Measurements from ENCODE around the gene PHC2.
A peak's percentile ranks its signal among the peaks of the same experiment; 100 is the strongest.

The PHC2 gene

DNA sequence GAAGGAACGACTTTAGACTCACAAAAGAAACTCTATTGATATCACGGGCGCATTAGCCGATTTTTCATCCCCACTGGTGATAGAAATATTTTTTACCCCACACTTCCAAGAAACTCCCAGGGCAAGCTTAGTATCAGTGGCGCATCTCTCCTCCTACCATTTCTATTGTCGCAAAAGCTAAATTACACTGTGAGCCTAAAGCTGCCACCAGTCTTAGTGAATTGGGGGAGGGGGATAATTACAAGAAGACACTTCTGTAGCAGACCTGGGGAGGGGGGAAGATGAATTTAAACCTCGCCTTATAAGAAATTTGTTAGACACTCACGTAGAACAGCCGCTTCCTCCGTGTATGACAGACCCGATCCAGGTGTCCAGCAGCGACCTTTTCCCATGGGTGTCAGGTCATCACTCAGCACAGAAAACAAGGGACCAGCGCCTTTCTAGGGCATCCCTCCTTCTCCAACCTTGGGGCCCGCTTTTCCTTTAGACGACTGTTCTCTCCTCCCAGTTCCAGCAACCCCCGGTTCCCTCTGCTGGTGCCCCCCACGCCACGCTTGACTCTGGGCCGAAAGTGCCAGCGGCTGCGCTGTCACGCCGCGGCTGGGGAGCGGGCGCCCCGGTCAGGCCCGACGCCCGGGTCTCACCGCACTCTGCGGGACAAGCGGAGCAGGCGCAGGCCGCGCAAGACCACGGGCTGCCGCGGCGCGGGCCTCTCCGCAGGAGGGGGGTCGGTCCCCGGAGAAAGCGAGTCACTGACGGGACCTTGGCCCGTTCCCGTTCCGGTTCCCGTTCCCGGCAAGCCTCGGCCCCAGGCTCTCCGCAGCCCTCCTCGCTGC lies 821 bp downstream of the PHC2 start:
- TF ChIP-seq ZFX (IDR thresholded peaks at IDR 0.05; ENCODE audit: borderline replicate concordance) = no peak
- TF ChIP-seq, protein P1, sequence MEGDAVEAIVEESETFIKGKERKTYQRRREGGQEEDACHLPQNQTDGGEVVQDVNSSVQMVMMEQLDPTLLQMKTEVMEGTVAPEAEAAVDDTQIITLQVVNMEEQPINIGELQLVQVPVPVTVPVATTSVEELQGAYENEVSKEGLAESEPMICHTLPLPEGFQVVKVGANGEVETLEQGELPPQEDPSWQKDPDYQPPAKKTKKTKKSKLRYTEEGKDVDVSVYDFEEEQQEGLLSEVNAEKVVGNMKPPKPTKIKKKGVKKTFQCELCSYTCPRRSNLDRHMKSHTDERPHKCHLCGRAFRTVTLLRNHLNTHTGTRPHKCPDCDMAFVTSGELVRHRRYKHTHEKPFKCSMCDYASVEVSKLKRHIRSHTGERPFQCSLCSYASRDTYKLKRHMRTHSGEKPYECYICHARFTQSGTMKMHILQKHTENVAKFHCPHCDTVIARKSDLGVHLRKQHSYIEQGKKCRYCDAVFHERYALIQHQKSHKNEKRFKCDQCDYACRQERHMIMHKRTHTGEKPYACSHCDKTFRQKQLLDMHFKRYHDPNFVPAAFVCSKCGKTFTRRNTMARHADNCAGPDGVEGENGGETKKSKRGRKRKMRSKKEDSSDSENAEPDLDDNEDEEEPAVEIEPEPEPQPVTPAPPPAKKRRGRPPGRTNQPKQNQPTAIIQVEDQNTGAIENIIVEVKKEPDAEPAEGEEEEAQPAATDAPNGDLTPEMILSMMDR (IDR thresholded peaks at IDR 0.05) = no peak
- no peak overlapping the region for H3K27ac ChIP-seq

- TF ChIP-seq, protein P1 (IDR thresholded peaks at IDR 0.05) = no peak
- no peak for TF ChIP-seq ZFX (IDR thresholded peaks at IDR 0.05; ENCODE audit: borderline replicate concordance)
- no peak overlapping the region for H3K27ac ChIP-seq
Observed at GRCh38 chr1:33429332-33429731, 1.6 kb downstream of the PHC2 start.

GRCh38 chr1:33428661-33429060 lies 2.2 kb downstream of the PHC2 start:
- no peak for TF ChIP-seq ZFX (IDR thresholded peaks at IDR 0.05; ENCODE audit: borderline replicate concordance)
- TF ChIP-seq, protein P1 (IDR thresholded peaks at IDR 0.05) = no peak
- no peak overlapping the region for H3K27ac ChIP-seq

- no peak overlapping the region for H3K27ac ChIP-seq
- TF ChIP-seq, protein P1 (IDR thresholded peaks at IDR 0.05) = no peak
- TF ChIP-seq ZFX (IDR thresholded peaks at IDR 0.05; ENCODE audit: borderline replicate concordance) = no peak
Observed at GRCh38 chr1:33426916-33427315, 4.0 kb downstream of the PHC2 start.

DNA sequence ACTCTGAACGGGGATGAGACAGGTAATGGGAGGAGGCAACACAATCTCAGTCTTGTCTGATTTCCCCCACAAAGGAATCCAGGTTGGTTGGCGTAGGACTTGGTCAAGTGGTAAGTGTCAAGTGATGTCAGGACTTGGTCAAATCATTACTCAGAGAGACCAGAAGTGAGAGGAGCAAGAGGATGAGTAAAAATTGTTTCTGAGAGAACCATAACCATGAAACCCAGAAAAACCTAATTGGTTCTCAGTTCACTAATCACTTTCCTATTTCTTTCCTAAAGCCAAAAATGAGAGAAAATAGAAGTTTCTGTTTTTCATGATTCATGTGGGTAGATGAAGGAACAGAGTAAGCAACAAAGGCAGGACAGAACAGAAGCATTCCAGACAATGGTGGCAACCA lies 5.0 kb downstream of the PHC2 start:
- TF ChIP-seq ZFX (IDR thresholded peaks at IDR 0.05; ENCODE audit: borderline replicate concordance) = no peak
- TF ChIP-seq, protein P1 (IDR thresholded peaks at IDR 0.05) = no peak
- H3K27ac ChIP-seq = no peak overlapping the region

- no peak for TF ChIP-seq ZFX (IDR thresholded peaks at IDR 0.05; ENCODE audit: borderline replicate concordance)
- TF ChIP-seq, protein P1 (IDR thresholded peaks at IDR 0.05) = no peak
- H3K27ac ChIP-seq = peak overlapping the region; percentile 30
Observed at GRCh38 chr1:33424610-33425009, 6.3 kb downstream of the PHC2 start.

DNA sequence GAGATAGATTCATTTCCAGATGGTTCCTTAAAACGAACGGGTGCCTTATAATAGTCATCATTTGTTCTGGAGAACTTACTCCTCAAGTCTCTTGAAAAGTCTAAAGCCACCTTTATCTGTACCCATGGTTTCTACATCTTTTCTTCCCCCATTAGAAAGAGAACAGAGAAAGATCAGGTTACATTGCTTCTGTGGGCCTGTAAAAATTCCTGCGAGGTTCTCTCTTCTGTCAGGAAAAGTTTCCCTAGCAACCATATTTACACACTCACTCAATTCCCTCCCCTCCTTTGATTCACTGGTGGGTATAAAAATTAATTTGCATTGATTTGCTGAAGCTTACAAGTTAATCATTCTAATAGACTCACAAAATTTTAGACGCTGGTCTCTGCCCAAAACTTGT lies 6.7 kb downstream of the PHC2 start:
- TF ChIP-seq ZFX (IDR thresholded peaks at IDR 0.05; ENCODE audit: borderline replicate concordance) = no peak
- TF ChIP-seq, protein P1 (IDR thresholded peaks at IDR 0.05) = no peak
- peak overlapping the region; percentile 30 for H3K27ac ChIP-seq

Measured in 22Rv1 (cell line).